ENCODE data around the gene FILIP1L.

- TF ChIP-seq, protein P1, sequence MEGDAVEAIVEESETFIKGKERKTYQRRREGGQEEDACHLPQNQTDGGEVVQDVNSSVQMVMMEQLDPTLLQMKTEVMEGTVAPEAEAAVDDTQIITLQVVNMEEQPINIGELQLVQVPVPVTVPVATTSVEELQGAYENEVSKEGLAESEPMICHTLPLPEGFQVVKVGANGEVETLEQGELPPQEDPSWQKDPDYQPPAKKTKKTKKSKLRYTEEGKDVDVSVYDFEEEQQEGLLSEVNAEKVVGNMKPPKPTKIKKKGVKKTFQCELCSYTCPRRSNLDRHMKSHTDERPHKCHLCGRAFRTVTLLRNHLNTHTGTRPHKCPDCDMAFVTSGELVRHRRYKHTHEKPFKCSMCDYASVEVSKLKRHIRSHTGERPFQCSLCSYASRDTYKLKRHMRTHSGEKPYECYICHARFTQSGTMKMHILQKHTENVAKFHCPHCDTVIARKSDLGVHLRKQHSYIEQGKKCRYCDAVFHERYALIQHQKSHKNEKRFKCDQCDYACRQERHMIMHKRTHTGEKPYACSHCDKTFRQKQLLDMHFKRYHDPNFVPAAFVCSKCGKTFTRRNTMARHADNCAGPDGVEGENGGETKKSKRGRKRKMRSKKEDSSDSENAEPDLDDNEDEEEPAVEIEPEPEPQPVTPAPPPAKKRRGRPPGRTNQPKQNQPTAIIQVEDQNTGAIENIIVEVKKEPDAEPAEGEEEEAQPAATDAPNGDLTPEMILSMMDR (IDR thresholded peaks at IDR 0.05): no peak
- TF ChIP-seq POLR2A (IDR thresholded peaks at IDR 0.05): no peak
Measured at GRCh38 chr3:100090669-100091005, 23.7 kb downstream of the FILIP1L start.

Measured in adrenal gland (tissue), 5 donors.